GM23248 (cell line): ENCODE measurements around the gene SERP2. TPM values are rescaled to one million over a fixed set of nuclear protein-coding genes. Genes with fewer than 3 reads are reported as not detected.

ENCODE experiments used
- DNase-seq: peaks from one replicate; pipeline ENCODE4 v3.0.0-alpha.2; 2015
- H2AFZ ChIP-seq: fragments of 200-600 bp; sonication (generic); 2 replicates; pipeline ENCODE4 v1.6.1; 2016; ENCODE audit warnings: antibody characterized with exemption
- H3F3A ChIP-seq: fragments of 200-600 bp; sonication (generic); 2 replicates; pipeline ENCODE4 v1.6.1; 2016; ENCODE audit warnings: mild to moderate bottlenecking, antibody characterized with exemption, mixed run types; ENCODE audit not compliant: insufficient read depth
- H3K27ac ChIP-seq: fragments of 200-600 bp; sonication (generic); 2 replicates; pipeline ENCODE4 v1.5.1; 2016; ENCODE audit warnings: mild to moderate bottlenecking
- H3K27me3 ChIP-seq: fragments of 200-600 bp; sonication (generic); replicated peaks from 2 replicates; pipeline ENCODE4 v1.6.1; 2016; ENCODE audit warnings: mild to moderate bottlenecking; ENCODE audit not compliant: insufficient read depth
- H3K36me3 ChIP-seq: fragments of 200-600 bp; sonication (generic); 2 replicates; pipeline ENCODE4 v1.6.1; 2016; ENCODE audit warnings: low read depth, mild to moderate bottlenecking
- H3K4me1 ChIP-seq: fragments of 200-600 bp; sonication (generic); 2 replicates; pipeline ENCODE4 v1.6.1; 2016; ENCODE audit warnings: mild to moderate bottlenecking; ENCODE audit not compliant: insufficient read depth
- H3K4me2 ChIP-seq: fragments of 200-600 bp; sonication (generic); one replicate; pipeline ENCODE4 v1.6.1; 2016; ENCODE audit warnings: mild to moderate bottlenecking; ENCODE audit not compliant: unreplicated experiment
- H3K4me3 ChIP-seq: fragments of 200-600 bp; sonication (generic); 2 replicates; pipeline ENCODE4 v1.5.1; 2016; ENCODE audit warnings: mild to moderate bottlenecking
- H3K79me2 ChIP-seq: fragments of 200-600 bp; sonication (generic); 2 replicates; pipeline ENCODE4 v1.6.1; 2016; ENCODE audit warnings: mild to moderate bottlenecking; ENCODE audit not compliant: insufficient read depth
- H3K9ac ChIP-seq: fragments of 200-600 bp; sonication (generic); 2 replicates; pipeline ENCODE4 v1.6.1; 2016; ENCODE audit warnings: mild to moderate bottlenecking
- H3K9me2 ChIP-seq: fragments of 200-600 bp; sonication (generic); 2 replicates; pipeline ENCODE4 v1.6.1; 2016; ENCODE audit warnings: mixed run types, mild to moderate bottlenecking, moderate library complexity; ENCODE audit not compliant: insufficient read depth
- H3K9me3 ChIP-seq: fragments of 200-600 bp; sonication (generic); one replicate; pipeline ENCODE4 v1.6.1; 2017; ENCODE audit warnings: low read depth
- H4K20me1 ChIP-seq: fragments of 200-600 bp; sonication (generic); 2 replicates; pipeline ENCODE4 v1.6.0; 2016; ENCODE audit not compliant: insufficient read depth
- EZH2 ChIP-seq: fragments of 200-600 bp; sonication (generic); IDR thresholded peaks from 2 replicates; pipeline ENCODE4 v1.6.1; 2018; ENCODE audit warnings: antibody characterized with exemption, mild to moderate bottlenecking; ENCODE audit not compliant: insufficient read depth, poor library complexity, severe bottlenecking
- EZH2phosphoT487 ChIP-seq: fragments of 200-600 bp; sonication (generic); IDR thresholded peaks from 2 replicates; pipeline ENCODE4 v1.6.1; 2018; ENCODE audit warnings: antibody characterized with exemption, moderate library complexity, mild to moderate bottlenecking, low read depth; ENCODE audit not compliant: insufficient read depth
- WGBS, 2 experiments: methylation state at CpG; one replicate each; pipeline ENCODE4 v1.1.6; 2015 to 2017; ENCODE audit warnings: low lambda C conversion rate in 2 of 2, low coverage in 1 of 2; ENCODE audit errors: missing lambda C conversion rate in 2 of 2; 5-methylcytosine and 5-hydroxymethylcytosine counted together
- in situ Hi-C: fragments of 300-500 bp; cut with MboI; formaldehyde crosslinking; loops from 2 replicates; pipeline ENCODE4 v1.15.0; 2020
- polyA plus RNA-seq: library from polyadenylated mRNA; unstranded; fragments of >200 nt; fragmentation: Nextera tagmentation; extraction: Ambion mirVana; gene quantifications from 2 replicates; pipeline ENCODE4 v1.2.1, GENCODE V29; 2016
- total RNA-seq: library from RNA; depleted of rRNA; stranded (reverse); fragments of >200 nt; shearing (Covaris generic); gene quantifications from 2 replicates; pipeline ENCODE4 v1.2.3, GENCODE V29; 2014

Gene SERP2
- total and polyA plus RNA-seq, 2 experiments from 2014 or later, result 2.8 to 3.2 TPM

GRCh38 chr13:44399074-44399473 is 25.4 kb downstream of the SERP2 start:
- WGBS, 2 experiments, result 83% methylated on average over 3 of the region's 3 CpGs
- H3K27me3 ChIP-seq, result peaks cover 9% of the 10 kb centered on the region; the same call in 1 of the 2 replicates
- no peak for DNase-seq
- H3K9me2 ChIP-seq, result no peaks in the 10 kb centered on the region
- H3K4me1 ChIP-seq, result no peaks in the 10 kb centered on the region
- no peak overlapping the region for H3K9ac ChIP-seq
- no peaks in the 10 kb centered on the region for H3F3A ChIP-seq
- H3K9me3 ChIP-seq, result no peaks in the 10 kb centered on the region
- no peaks in the 10 kb centered on the region for H3K79me2 ChIP-seq
- H3K36me3 ChIP-seq, result no peaks in the 10 kb centered on the region
- no peak overlapping the region for H3K4me2 ChIP-seq
- in situ Hi-C loops, result no loop called here
- no peak overlapping the region for H3K27ac ChIP-seq
- TF ChIP-seq EZH2phosphoT487, result no peak
- no peak overlapping the region for H2AFZ ChIP-seq
- H3K4me3 ChIP-seq, result no peak overlapping the region
- no peaks in the 10 kb centered on the region for H4K20me1 ChIP-seq

- no peaks in the 10 kb centered on the region for H3K4me1 ChIP-seq
- no peak overlapping the region for H3K27ac ChIP-seq
- peaks cover 10% of the 10 kb centered on the region for H3K27me3 ChIP-seq
- H2AFZ ChIP-seq, result no peak overlapping the region
- H3K9me2 ChIP-seq, result no peaks in the 10 kb centered on the region
- TF ChIP-seq EZH2phosphoT487 (no peak), EZH2 (no peak)
- no peaks in the 10 kb centered on the region for H3K9me3 ChIP-seq
- in situ Hi-C loops, result no loop called here
- no peak overlapping the region for H3K4me3 ChIP-seq
- H4K20me1 ChIP-seq, result no peaks in the 10 kb centered on the region
- no peak overlapping the region for H3K4me2 ChIP-seq
- no peak overlapping the region for H3K9ac ChIP-seq
- no peaks in the 10 kb centered on the region for H3F3A ChIP-seq
- no peaks in the 10 kb centered on the region for H3K79me2 ChIP-seq
- no peak for DNase-seq
- no peaks in the 10 kb centered on the region for H3K36me3 ChIP-seq
These were observed 27.1 kb downstream of the SERP2 start for GRCh38 chr13:44400736-44401135.

- WGBS, 2 experiments, result 57 to 70% methylated on average over 2 of the region's 2 CpGs
- Histone ChIP-seq H2AFZ (no peak overlapping the region), H3K4me2 (no peak overlapping the region), H3F3A (no peaks in the 10 kb centered on the region), H4K20me1 (no peaks in the 10 kb centered on the region), H3K9ac (no peak overlapping the region), H3K36me3 (no peaks in the 10 kb centered on the region), H3K27me3 (peaks cover 10% of the 10 kb centered on the region), H3K9me2 (no peaks in the 10 kb centered on the region), H3K4me3 (no peak overlapping the region), H3K9me3 (no peaks in the 10 kb centered on the region), H3K79me2 (no peaks in the 10 kb centered on the region), H3K4me1 (no peaks in the 10 kb centered on the region), H3K27ac (no peak overlapping the region)
- TF ChIP-seq EZH2 (no peak), EZH2phosphoT487 (no peak)
- in situ Hi-C loops, result no loop called here
- no peak for DNase-seq
These were observed 28.0 kb downstream of the SERP2 start for GRCh38 chr13:44401577-44401976.

- H3K4me1 ChIP-seq, result no peaks in the 10 kb centered on the region
- H3K9me3 ChIP-seq, result no peaks in the 10 kb centered on the region
- WGBS, 2 experiments, result 80 to 84% methylated on average over 13 of the region's 13 CpGs
- H2AFZ ChIP-seq, result no peak overlapping the region
- no peaks in the 10 kb centered on the region for H4K20me1 ChIP-seq
- H3F3A ChIP-seq, result no peaks in the 10 kb centered on the region
- no peak overlapping the region for H3K9ac ChIP-seq
- H3K27me3 ChIP-seq, result peaks cover 10% of the 10 kb centered on the region
- in situ Hi-C loops, result no loop called here
- no peak overlapping the region for H3K4me2 ChIP-seq
- no peaks in the 10 kb centered on the region for H3K79me2 ChIP-seq
- no peaks in the 10 kb centered on the region for H3K9me2 ChIP-seq
- H3K27ac ChIP-seq, result no peak overlapping the region
- H3K4me3 ChIP-seq, result no peak overlapping the region
- H3K36me3 ChIP-seq, result no peaks in the 10 kb centered on the region
- TF ChIP-seq EZH2 (no peak), EZH2phosphoT487 (no peak)
- no peak for DNase-seq
These were observed 29.3 kb downstream of the SERP2 start for GRCh38 chr13:44402899-44403445.

- Histone ChIP-seq H3K9me3 (no peaks in the 10 kb centered on the region), H3K27ac (no peak overlapping the region), H4K20me1 (no peaks in the 10 kb centered on the region), H3K4me2 (no peak overlapping the region), H3K4me3 (no peak overlapping the region), H2AFZ (no peak overlapping the region), H3K9me2 (no peaks in the 10 kb centered on the region), H3K4me1 (no peaks in the 10 kb centered on the region), H3F3A (no peaks in the 10 kb centered on the region), H3K9ac (no peak overlapping the region), H3K27me3 (peaks cover 10% of the 10 kb centered on the region), H3K36me3 (no peaks in the 10 kb centered on the region), H3K79me2 (no peaks in the 10 kb centered on the region)
- TF ChIP-seq EZH2, result no peak
- no peak for TF ChIP-seq EZH2phosphoT487
- no peak for DNase-seq
- 80 to 82% methylated on average over 11 of the region's 11 CpGs for WGBS, 2 experiments
- in situ Hi-C loops, result no loop called here
These were observed 29.9 kb downstream of the SERP2 start for GRCh38 chr13:44403461-44404056.
